HEK293 (cell line): ENCODE measurements around the gene AMN.

Source experiments
- CTCF ChIA-PET: fragments of 350-600 bp; formaldehyde crosslinking; extraction: SDS; loops from one replicate; lab custom pipeline; 2021; ENCODE audit warnings: antibody characterized with exemption; lab: Yijun Ruan, JAX
- POLR2A ChIA-PET: fragments of 300-600 bp; formaldehyde crosslinking; extraction: SDS; loops from one replicate; lab custom pipeline; 2020; ENCODE audit warnings: antibody characterized with exemption, inconsistent platforms; lab: Yijun Ruan, JAX
- H3K27ac ChIP-seq: fragments of 200-500 bp; sonication (Bioruptor generic); 2 replicates; pipeline ENCODE4 v1.5.1; 2014; ENCODE audit warnings: low read depth, low read length, control low read depth, inconsistent platforms; ENCODE audit errors: extremely low read depth
- H3K36me3 ChIP-seq, 2 experiments: fragments of 200-500 bp in 1 of 2; sonication (Bioruptor generic) in 1 of 2; 1 replicate in 1 of 2; 2 replicates in 1 of 2; pipeline ENCODE4 v1.5.1; 2014 to 2017; ENCODE audit warnings: inconsistent platforms in 2 of 2, low read length in 2 of 2; ENCODE audit not compliant: control insufficient read depth in 2 of 2, insufficient read depth in 1 of 2
- H3K4me1 ChIP-seq: fragments of 200-500 bp; sonication (Bioruptor generic); 2 replicates; pipeline ENCODE4 v1.5.1; 2014; ENCODE audit warnings: mild to moderate bottlenecking, low read length, inconsistent platforms; ENCODE audit not compliant: control insufficient read depth, insufficient read depth
- H3K4me3 ChIP-seq: 2 replicates; pipeline ENCODE4 v1.5.1; 2011; ENCODE audit warnings: low read depth, mild to moderate bottlenecking, control low read depth, low read length, moderate library complexity
- H3K9me3 ChIP-seq: fragments of 200-500 bp; sonication (Bioruptor generic); 2 replicates; pipeline ENCODE4 v1.5.1; 2014; ENCODE audit warnings: low read depth, low read length, inconsistent platforms; ENCODE audit not compliant: control insufficient read depth, insufficient read depth
- OSR2 ChIP-seq: fragments of 450-650 bp; formaldehyde crosslinking; IDR thresholded peaks from 2 replicates; pipeline ENCODE4 v1.5.1; 2016; ENCODE audit warnings: missing biosample characterization, missing genetic modification characterization
- SCRT2 ChIP-seq: fragments of 450-650 bp; formaldehyde crosslinking; IDR thresholded peaks from 2 replicates; pipeline ENCODE4 v1.5.1; 2016; ENCODE audit warnings: missing biosample characterization, missing genetic modification characterization
- ZBTB20 ChIP-seq: fragments of 450-650 bp; formaldehyde crosslinking; IDR thresholded peaks from 2 replicates; pipeline ENCODE4 v1.5.1; 2016; ENCODE audit warnings: missing biosample characterization, missing genetic modification characterization
- ZBTB48 ChIP-seq: fragments of 450-650 bp; formaldehyde crosslinking; IDR thresholded peaks from 2 replicates; pipeline ENCODE4 v1.5.1; 2016; ENCODE audit warnings: missing biosample characterization, missing genetic modification characterization
- ZIC2 ChIP-seq: fragments of 450-650 bp; formaldehyde crosslinking; IDR thresholded peaks from 2 replicates; pipeline ENCODE4 v1.5.1; 2016; ENCODE audit warnings: missing biosample characterization, missing genetic modification characterization
- ZNF157 ChIP-seq: fragments of 450-650 bp; formaldehyde crosslinking; IDR thresholded peaks from 2 replicates; pipeline ENCODE4 v1.5.1; 2016; ENCODE audit warnings: missing biosample characterization, missing genetic modification characterization
- ZNF335 ChIP-seq: fragments of 450-650 bp; formaldehyde crosslinking; conservative IDR thresholded peaks from 2 replicates; pipeline ENCODE4 v1.5.1; 2016; ENCODE audit warnings: missing biosample characterization, missing genetic modification characterization
- ZNF391 ChIP-seq: fragments of 450-650 bp; formaldehyde crosslinking; IDR thresholded peaks from 2 replicates; pipeline ENCODE4 v1.5.1; 2016; ENCODE audit warnings: low read depth, missing biosample characterization, missing genetic modification characterization, borderline replicate concordance
- ZNF394 ChIP-seq: fragments of 450-650 bp; formaldehyde crosslinking; IDR thresholded peaks from 2 replicates; pipeline ENCODE4 v1.5.1; 2016; ENCODE audit warnings: missing biosample characterization, missing genetic modification characterization, mild to moderate bottlenecking, moderate library complexity, borderline replicate concordance
- ZNF48 ChIP-seq: fragments of 450-650 bp; formaldehyde crosslinking; IDR thresholded peaks from 2 replicates; pipeline ENCODE4 v1.5.1; 2016; ENCODE audit warnings: missing biosample characterization, missing genetic modification characterization
- ZNF510 ChIP-seq: fragments of 450-650 bp; formaldehyde crosslinking; IDR thresholded peaks from 2 replicates; pipeline ENCODE4 v1.5.1; 2018; ENCODE audit warnings: mild to moderate bottlenecking, missing genetic modification characterization, missing biosample characterization; ENCODE audit not compliant: insufficient replicate concordance
- ZNF623 ChIP-seq: fragments of 450-650 bp; formaldehyde crosslinking; IDR thresholded peaks from 2 replicates; pipeline ENCODE4 v1.5.1; 2016; ENCODE audit warnings: missing biosample characterization, missing genetic modification characterization
- ZNF629 ChIP-seq: fragments of 450-650 bp; formaldehyde crosslinking; IDR thresholded peaks from 2 replicates; pipeline ENCODE4 v1.5.1; 2017; ENCODE audit warnings: missing biosample characterization, missing genetic modification characterization
- ZNF658 ChIP-seq: fragments of 450-650 bp; formaldehyde crosslinking; IDR thresholded peaks from 2 replicates; pipeline ENCODE4; 2016; ENCODE audit warnings: missing biosample characterization, missing genetic modification characterization
- ZNF660 ChIP-seq: fragments of 450-650 bp; IDR thresholded peaks from 2 replicates; pipeline ENCODE4 v1.5.1; 2018; ENCODE audit warnings: missing biosample characterization, mild to moderate bottlenecking, missing genetic modification characterization
- ZNF670 ChIP-seq: fragments of 450-650 bp; formaldehyde crosslinking; IDR thresholded peaks from 2 replicates; pipeline ENCODE4 v1.5.1; 2016; ENCODE audit warnings: missing biosample characterization, missing genetic modification characterization, low read depth
- TF ChIP-seq, protein P1 (sequence below): fragments of 450-650 bp; formaldehyde crosslinking; IDR thresholded peaks from 2 replicates; pipeline ENCODE4 v1.5.1; 2017; ENCODE audit warnings: missing biosample characterization, missing genetic modification characterization
- TF ChIP-seq, protein P2 (sequence below): fragments of 450-650 bp; formaldehyde crosslinking; IDR thresholded peaks from 2 replicates; pipeline ENCODE4 v1.5.1; 2016; ENCODE audit warnings: missing biosample characterization, missing genetic modification characterization

AMN gene

DNA sequence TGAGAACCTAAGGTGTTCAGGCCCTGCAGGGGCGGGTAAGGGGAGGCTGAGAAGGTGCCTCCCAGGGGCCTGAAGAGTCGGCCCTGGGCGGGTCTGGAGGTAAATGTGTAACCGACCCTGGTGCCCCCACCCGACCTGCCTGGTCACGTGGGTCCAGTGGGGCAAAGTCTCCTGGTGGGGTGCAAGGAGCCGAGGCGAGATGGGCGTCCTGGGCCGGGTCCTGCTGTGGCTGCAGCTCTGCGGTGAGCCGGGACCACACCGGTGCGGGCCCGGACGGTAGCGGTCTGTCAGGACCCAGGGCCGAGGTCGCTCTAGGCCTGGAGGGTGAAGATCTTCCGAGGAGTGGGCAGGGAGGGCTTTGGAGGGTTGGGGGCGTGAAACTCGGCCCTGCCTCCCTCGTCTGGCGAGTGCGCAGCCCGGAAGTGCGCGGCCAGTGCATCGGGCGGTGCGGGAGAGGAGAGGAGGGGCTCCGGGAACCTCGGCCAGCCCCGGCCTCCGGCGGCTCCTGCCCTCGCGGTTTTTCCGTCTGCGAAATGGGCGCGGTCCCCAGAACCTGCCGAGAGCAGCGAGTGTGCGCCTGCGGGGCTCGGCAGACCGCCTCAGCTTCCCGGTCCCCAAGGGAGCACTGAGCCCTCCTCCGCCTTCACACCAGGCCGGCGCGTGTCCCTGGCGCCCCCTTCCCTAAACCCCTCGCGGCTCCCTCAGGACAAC, at the start of gene AMN:
AMN (plus strand) TSS at position 174 of the 711 bp plus-strand sequence; CDS start at position 200, 26 bp downstream.
- ChIA-PET CTCF (interaction anchor here (0.6 kb wide), 1 partner anchor 263 kb away, joined by 3 read pairs; no protein-coding TSS in a partner anchor), POLR2A (no interaction called here)
- TF ChIP-seq OSR2 (tag by site-specific recombination) (no peak), ZNF48 (no peak)
- Histone ChIP-seq H3K9me3 (no peaks in the 10 kb centered on the region), H3K4me3 (no peak within 1 kb of the TSS), H3K4me1 (no peaks in the 10 kb centered on the region), H3K27ac (no peak within 1 kb of the TSS), H3K36me3 (no peaks in the 10 kb centered on the region)

DNA sequence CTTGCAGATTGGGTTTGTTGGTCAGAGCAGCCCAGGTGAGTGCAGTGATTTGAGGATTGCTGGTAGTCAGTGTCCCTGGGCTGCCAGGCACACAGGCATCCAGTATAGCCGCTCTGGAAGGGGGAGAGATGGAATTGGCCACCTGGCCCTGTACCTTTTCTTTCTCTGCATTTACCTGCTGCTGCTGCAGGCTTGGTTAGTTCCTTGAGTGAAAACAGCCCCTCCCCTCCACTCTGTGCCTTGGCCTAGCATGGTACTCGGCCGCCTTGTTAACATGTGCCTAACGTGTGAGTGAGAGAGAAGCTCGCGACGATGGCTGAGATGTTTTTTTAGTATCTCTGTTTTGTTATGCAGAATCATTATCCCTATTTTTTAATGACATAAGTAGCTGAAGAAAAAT, 49.3 kb upstream of the AMN start:
- no peaks in the 10 kb centered on the region for H3K4me1 ChIP-seq
- TF ChIP-seq, protein P1, sequence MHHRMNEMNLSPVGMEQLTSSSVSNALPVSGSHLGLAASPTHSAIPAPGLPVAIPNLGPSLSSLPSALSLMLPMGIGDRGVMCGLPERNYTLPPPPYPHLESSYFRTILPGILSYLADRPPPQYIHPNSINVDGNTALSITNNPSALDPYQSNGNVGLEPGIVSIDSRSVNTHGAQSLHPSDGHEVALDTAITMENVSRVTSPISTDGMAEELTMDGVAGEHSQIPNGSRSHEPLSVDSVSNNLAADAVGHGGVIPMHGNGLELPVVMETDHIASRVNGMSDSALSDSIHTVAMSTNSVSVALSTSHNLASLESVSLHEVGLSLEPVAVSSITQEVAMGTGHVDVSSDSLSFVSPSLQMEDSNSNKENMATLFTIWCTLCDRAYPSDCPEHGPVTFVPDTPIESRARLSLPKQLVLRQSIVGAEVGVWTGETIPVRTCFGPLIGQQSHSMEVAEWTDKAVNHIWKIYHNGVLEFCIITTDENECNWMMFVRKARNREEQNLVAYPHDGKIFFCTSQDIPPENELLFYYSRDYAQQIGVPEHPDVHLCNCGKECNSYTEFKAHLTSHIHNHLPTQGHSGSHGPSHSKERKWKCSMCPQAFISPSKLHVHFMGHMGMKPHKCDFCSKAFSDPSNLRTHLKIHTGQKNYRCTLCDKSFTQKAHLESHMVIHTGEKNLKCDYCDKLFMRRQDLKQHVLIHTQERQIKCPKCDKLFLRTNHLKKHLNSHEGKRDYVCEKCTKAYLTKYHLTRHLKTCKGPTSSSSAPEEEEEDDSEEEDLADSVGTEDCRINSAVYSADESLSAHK, result no peak
- TF ChIP-seq ZNF510 (tag by site-specific recombination) (no peak), ZIC2 (tag by site-specific recombination) (no peak), ZNF658 (tag by site-specific recombination) (no peak), ZNF335 (tag by site-specific recombination) (no peak), ZBTB20 (no peak), ZNF394 (no peak), ZNF157 (no peak), ZNF660 (tag by site-specific recombination) (no peak), ZNF623 (no peak), ZNF670 (tag by site-specific recombination) (no peak)
- TF ChIP-seq, protein P2, sequence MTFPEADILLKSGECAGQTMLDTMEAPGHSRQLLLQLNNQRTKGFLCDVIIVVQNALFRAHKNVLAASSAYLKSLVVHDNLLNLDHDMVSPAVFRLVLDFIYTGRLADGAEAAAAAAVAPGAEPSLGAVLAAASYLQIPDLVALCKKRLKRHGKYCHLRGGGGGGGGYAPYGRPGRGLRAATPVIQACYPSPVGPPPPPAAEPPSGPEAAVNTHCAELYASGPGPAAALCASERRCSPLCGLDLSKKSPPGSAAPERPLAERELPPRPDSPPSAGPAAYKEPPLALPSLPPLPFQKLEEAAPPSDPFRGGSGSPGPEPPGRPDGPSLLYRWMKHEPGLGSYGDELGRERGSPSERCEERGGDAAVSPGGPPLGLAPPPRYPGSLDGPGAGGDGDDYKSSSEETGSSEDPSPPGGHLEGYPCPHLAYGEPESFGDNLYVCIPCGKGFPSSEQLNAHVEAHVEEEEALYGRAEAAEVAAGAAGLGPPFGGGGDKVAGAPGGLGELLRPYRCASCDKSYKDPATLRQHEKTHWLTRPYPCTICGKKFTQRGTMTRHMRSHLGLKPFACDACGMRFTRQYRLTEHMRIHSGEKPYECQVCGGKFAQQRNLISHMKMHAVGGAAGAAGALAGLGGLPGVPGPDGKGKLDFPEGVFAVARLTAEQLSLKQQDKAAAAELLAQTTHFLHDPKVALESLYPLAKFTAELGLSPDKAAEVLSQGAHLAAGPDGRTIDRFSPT (tag by site-specific recombination), result no peak
- H3K36me3 ChIP-seq, result peaks cover 10 to 71% of the 10 kb centered on the region in 2 experiments; a peak in 2 of 3 replicates
- ChIA-PET CTCF (no interaction called here), POLR2A (interaction anchor here (0.7 kb wide), 1 partner anchor 29 kb away, joined by 3 read pairs; no protein-coding TSS in a partner anchor)
- H3K4me3 ChIP-seq, result no peak overlapping the region
- no peak overlapping the region for H3K27ac ChIP-seq
- no peaks in the 10 kb centered on the region for H3K9me3 ChIP-seq

DNA sequence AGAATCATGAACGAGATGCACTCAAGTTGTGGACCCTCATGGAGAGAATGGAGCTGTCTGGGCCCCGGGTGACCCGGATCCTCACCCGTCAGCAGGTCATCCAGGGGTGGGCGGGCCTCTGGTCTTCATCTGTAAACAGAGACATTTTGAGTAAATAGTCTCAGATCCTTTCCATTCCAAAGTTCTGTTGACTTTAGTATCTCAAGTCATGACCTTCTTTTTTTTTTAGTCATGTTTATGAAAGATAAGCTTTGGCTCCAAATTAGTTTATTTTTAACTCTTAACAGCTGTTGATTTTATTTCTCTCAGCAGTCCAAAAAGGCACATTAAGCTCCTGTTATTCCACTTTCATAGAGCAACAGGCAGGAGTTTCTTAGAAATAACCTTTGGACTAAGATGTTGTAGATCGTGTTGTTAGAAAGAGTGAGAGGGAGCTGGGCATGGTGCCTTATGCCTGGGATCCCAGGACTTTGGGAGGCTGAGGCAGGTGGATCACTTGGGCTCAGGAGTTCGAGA, 48.9 kb upstream of the AMN start:
- no peaks in the 10 kb centered on the region for H3K4me1 ChIP-seq
- H3K4me3 ChIP-seq, result no peak overlapping the region
- ChIA-PET POLR2A (no interaction called here), CTCF (no interaction called here)
- H3K27ac ChIP-seq, result no peak overlapping the region
- no peak for TF ChIP-seq ZNF629
- 0 out of 2 replicates have a peak, but pooled peaks have one; percentile 23 for TF ChIP-seq SCRT2 (tag by site-specific recombination)
- no peak for TF ChIP-seq ZNF391 (tag by site-specific recombination)
- no peak for TF ChIP-seq ZBTB48 (tag by site-specific recombination)
- TF ChIP-seq, all 188 proteins: peak for 1
- Histone ChIP-seq H3K9me3 (no peaks in the 10 kb centered on the region), H3K36me3 (peaks cover 12 to 75% of the 10 kb centered on the region in 2 experiments; a peak in 2 of 3 replicates)
